ENCODE results near the gene MEGF6.

Gene MEGF6

GRCh38 chr1:3608154-3608553, 3.2 kb downstream of the MEGF6 start:
- DNase-seq (ENCODE audit: low read depth), result no peak

- DNase-seq (ENCODE audit: low read depth), result no peak
Measured at GRCh38 chr1:3607703-3608065, 3.6 kb downstream of the MEGF6 start.

GRCh38 chr1:3606779-3607702, 4.3 kb downstream of the MEGF6 start:
- DNase-seq (ENCODE audit: low read depth), result no peak

GRCh38 chr1:3604997-3605823, 6.1 kb downstream of the MEGF6 start:
- no peak for DNase-seq (ENCODE audit: low read depth)

- no peak for DNase-seq (ENCODE audit: low read depth)
Measured at GRCh38 chr1:3604468-3604974, 6.8 kb downstream of the MEGF6 start.

GRCh38 chr1:3603571-3604467, 7.5 kb downstream of the MEGF6 start:
- no peak for DNase-seq (ENCODE audit: low read depth)

- DNase-seq (ENCODE audit: low read depth), result no peak
Measured at GRCh38 chr1:3603156-3603555, 8.2 kb downstream of the MEGF6 start.

- DNase-seq (ENCODE audit: low read depth), result no peak
Measured at GRCh38 chr1:3602375-3602774, 8.9 kb downstream of the MEGF6 start.

- no peak for DNase-seq (ENCODE audit: low read depth)
Measured at GRCh38 chr1:3601743-3602142, 9.6 kb downstream of the MEGF6 start.

- DNase-seq (ENCODE audit: low read depth), result no peak
Measured at GRCh38 chr1:3600354-3600753, 11.0 kb downstream of the MEGF6 start.

- no peak for DNase-seq (ENCODE audit: low read depth)
Measured at GRCh38 chr1:3599816-3600215, 11.5 kb downstream of the MEGF6 start.

- no peak for DNase-seq (ENCODE audit: low read depth)
Measured at GRCh38 chr1:3599286-3599811, 12.0 kb downstream of the MEGF6 start.

GRCh38 chr1:3598522-3599285, 12.6 kb downstream of the MEGF6 start:
- no peak for DNase-seq (ENCODE audit: low read depth)

GRCh38 chr1:3598051-3598491, 13.2 kb downstream of the MEGF6 start:
- DNase-seq (ENCODE audit: low read depth), result no peak

GRCh38 chr1:3597599-3597964, 13.7 kb downstream of the MEGF6 start:
- no peak for DNase-seq (ENCODE audit: low read depth)

GRCh38 chr1:3596663-3597598, 14.4 kb downstream of the MEGF6 start:
- no peak for DNase-seq (ENCODE audit: low read depth)

GRCh38 chr1:3595949-3596348, 15.4 kb downstream of the MEGF6 start:
- no peak for DNase-seq (ENCODE audit: low read depth)

GRCh38 chr1:3594706-3595377, 16.5 kb downstream of the MEGF6 start:
- DNase-seq (ENCODE audit: low read depth), result no peak

- no peak for DNase-seq (ENCODE audit: low read depth)
Measured at GRCh38 chr1:3593745-3594144, 17.6 kb downstream of the MEGF6 start.
